ENCODE results near the gene DMC1. TPM values are rescaled to one million over a fixed set of nuclear protein-coding genes. Genes with fewer than 3 reads are reported as not detected.
"Not testable (repeated sequence)": the region's sequence is repeated elsewhere in the genome, so short reads cannot be mapped to it uniquely, and the experiment has no call there.

DMC1 gene
- total and polyA plus RNA-seq, 2 donors (not counting 1 experiment from before 2014, with no cell fraction given), result 0.54 to 4.0 TPM

GRCh38 chr22:38599466-38599865, 29.5 kb upstream of the DMC1 start:
- Histone ChIP-seq H3K27ac (ENCODE audit: insufficient read depth, low read length) (no peak overlapping the region), H3K4me2 (ENCODE audit: extremely low read depth, insufficient read depth, low read length) (no peak overlapping the region), H3K79me2 (ENCODE audit: control insufficient read depth, insufficient read depth, low read length) (no peaks in the 10 kb centered on the region), H2AFZ (ENCODE audit: low read length) (no peak overlapping the region), H3K4me1 (ENCODE audit: control insufficient read depth, extremely low read depth, insufficient read depth, low read length) (no peaks in the 10 kb centered on the region), H3K27me3 (ENCODE audit: control insufficient read depth, insufficient read depth, low read length) (no peaks in the 10 kb centered on the region), H3K9me3 (ENCODE audit: control insufficient read depth, insufficient read depth, low read depth, low read length) (no peaks in the 10 kb centered on the region), H3K9ac (ENCODE audit: insufficient read depth, low read length) (no peak overlapping the region), H3K36me3 (ENCODE audit: control insufficient read depth, insufficient read depth, low read length) (no peaks in the 10 kb centered on the region), H4K20me1 (ENCODE audit: control insufficient read depth, extremely low read depth, insufficient read depth, low read length) (no peaks in the 10 kb centered on the region), H3K4me3 (replicated peaks in 1 of 4; ENCODE audit: control extremely low read depth in 1 of 4, insufficient read depth in 1 of 4, low read depth in 3 of 4, low read length in 4 of 4) (no peak overlapping the region)
- no peak for DNase-seq (ENCODE audit: low read depth in 2 of 2)
- no peak for TF ChIP-seq EZH2 (IDR thresholded peaks at IDR 0.05; ENCODE audit: low read length, missing control alignments)
- no peak for TF ChIP-seq CTCF (conservative IDR thresholded peaks at IDR 0.05 in 1 of 2, IDR thresholded peaks at IDR 0.05 in 1 of 2; ENCODE audit: low read depth in 1 of 2, low read length in 2 of 2)

GRCh38 chr22:38582923-38583322, 12.9 kb upstream of the DMC1 start:
- not testable (repeated sequence) for H3K4me3 ChIP-seq (replicated peaks in 1 of 4; ENCODE audit: control extremely low read depth in 1 of 4, insufficient read depth in 1 of 4, low read depth in 3 of 4, low read length in 4 of 4); H3K4me2 ChIP-seq (ENCODE audit: extremely low read depth, insufficient read depth, low read length); H3K79me2 ChIP-seq (ENCODE audit: control insufficient read depth, insufficient read depth, low read length); H3K9me3 ChIP-seq (ENCODE audit: control insufficient read depth, insufficient read depth, low read depth, low read length); H4K20me1 ChIP-seq (ENCODE audit: control insufficient read depth, extremely low read depth, insufficient read depth, low read length); DNase-seq (ENCODE audit: low read depth in 2 of 2); H3K27me3 ChIP-seq (ENCODE audit: control insufficient read depth, insufficient read depth, low read length); H3K27ac ChIP-seq (ENCODE audit: insufficient read depth, low read length); H3K9ac ChIP-seq (ENCODE audit: insufficient read depth, low read length); H2AFZ ChIP-seq (ENCODE audit: low read length); H3K36me3 ChIP-seq (ENCODE audit: control insufficient read depth, insufficient read depth, low read length); H3K4me1 ChIP-seq (ENCODE audit: control insufficient read depth, extremely low read depth, insufficient read depth, low read length)

- no peaks in the 10 kb centered on the region for H4K20me1 ChIP-seq (ENCODE audit: control insufficient read depth, extremely low read depth, insufficient read depth, low read length)
- no peaks in the 10 kb centered on the region for H3K79me2 ChIP-seq (ENCODE audit: control insufficient read depth, insufficient read depth, low read length)
- TF ChIP-seq EZH2 (IDR thresholded peaks at IDR 0.05; ENCODE audit: low read length, missing control alignments) (no peak), CTCF (conservative IDR thresholded peaks at IDR 0.05 in 1 of 2, IDR thresholded peaks at IDR 0.05 in 1 of 2; ENCODE audit: low read depth in 1 of 2, low read length in 2 of 2) (no peak)
- H3K9ac ChIP-seq (ENCODE audit: insufficient read depth, low read length), result no peak overlapping the region
- H3K9me3 ChIP-seq (ENCODE audit: control insufficient read depth, insufficient read depth, low read depth, low read length), result no peaks in the 10 kb centered on the region
- no peak overlapping the region for H3K4me2 ChIP-seq (ENCODE audit: extremely low read depth, insufficient read depth, low read length)
- H3K27ac ChIP-seq (ENCODE audit: insufficient read depth, low read length), result no peak overlapping the region
- no peaks in the 10 kb centered on the region for H3K36me3 ChIP-seq (ENCODE audit: control insufficient read depth, insufficient read depth, low read length)
- H3K4me1 ChIP-seq (ENCODE audit: control insufficient read depth, extremely low read depth, insufficient read depth, low read length), result no peaks in the 10 kb centered on the region
- no peak for DNase-seq (ENCODE audit: low read depth in 2 of 2)
- no peak overlapping the region for H2AFZ ChIP-seq (ENCODE audit: low read length)
- H3K4me3 ChIP-seq (replicated peaks in 1 of 4; ENCODE audit: control extremely low read depth in 1 of 4, insufficient read depth in 1 of 4, low read depth in 3 of 4, low read length in 4 of 4), result no peak overlapping the region
- no peaks in the 10 kb centered on the region for H3K27me3 ChIP-seq (ENCODE audit: control insufficient read depth, insufficient read depth, low read length)
Observed at GRCh38 chr22:38578505-38578904, 8.5 kb upstream of the DMC1 start.
